Measurements from ENCODE around the gene MAF. TPM values are rescaled to one million over a fixed set of nuclear protein-coding genes. Genes with fewer than 3 reads are reported as not detected.

Gene MAF
- polyA plus RNA-seq, 1 donor (not counting 4 experiments of a cell fraction or from before 2014, with no cell fraction given) = 8.2 TPM

- FAIRE-seq (no peak), DNase-seq (ENCODE audit: low read depth, low spot score) (no peak)
- Histone ChIP-seq H3K27me3 (ENCODE audit: control insufficient read depth, extremely low read depth, insufficient read depth, low read length) (no peaks in the 10 kb centered on the region), H3K4me3 (ENCODE audit: control insufficient read depth in 2 of 3, extremely low read depth in 1 of 3, insufficient read depth in 2 of 3, low read depth in 1 of 3, low read length in 3 of 3) (no peak overlapping the region), H3K4me2 (ENCODE audit: control insufficient read depth, extremely low read depth, insufficient read depth, low read depth, low read length) (no peak overlapping the region), H3K9ac (ENCODE audit: control insufficient read depth, extremely low read depth, insufficient read depth, low read length) (no peak overlapping the region), H3K36me3 (ENCODE audit: control insufficient read depth in 2 of 2, extremely low read depth in 1 of 2, insufficient read depth in 2 of 2, low read length in 2 of 2) (no peaks in the 10 kb centered on the region), H2AFZ (ENCODE audit: control insufficient read depth, low read length) (no peak overlapping the region), H3K9me1 (ENCODE audit: control insufficient read depth, extremely low read depth, insufficient read depth, low read length) (no peaks in the 10 kb centered on the region), H4K20me1 (ENCODE audit: control insufficient read depth, extremely low read depth, insufficient read depth, low read length) (no peaks in the 10 kb centered on the region), H3K4me1 (ENCODE audit: control insufficient read depth, extremely low read depth, insufficient read depth, low read length) (no peaks in the 10 kb centered on the region), H3K27ac (ENCODE audit: control insufficient read depth, insufficient read depth, low read length) (no peak overlapping the region), H3K9me3 (ENCODE audit: control insufficient read depth, low read depth, low read length) (no peaks in the 10 kb centered on the region), H3K79me2 (ENCODE audit: control insufficient read depth, insufficient read depth, low read length) (no peaks in the 10 kb centered on the region)
- dilution Hi-C loops (cut with MboI; ENCODE audit: extremely low pct_ligation_motif_present, low sequenced_read_pairs) = no loop called here
- TF ChIP-seq, protein P1, sequence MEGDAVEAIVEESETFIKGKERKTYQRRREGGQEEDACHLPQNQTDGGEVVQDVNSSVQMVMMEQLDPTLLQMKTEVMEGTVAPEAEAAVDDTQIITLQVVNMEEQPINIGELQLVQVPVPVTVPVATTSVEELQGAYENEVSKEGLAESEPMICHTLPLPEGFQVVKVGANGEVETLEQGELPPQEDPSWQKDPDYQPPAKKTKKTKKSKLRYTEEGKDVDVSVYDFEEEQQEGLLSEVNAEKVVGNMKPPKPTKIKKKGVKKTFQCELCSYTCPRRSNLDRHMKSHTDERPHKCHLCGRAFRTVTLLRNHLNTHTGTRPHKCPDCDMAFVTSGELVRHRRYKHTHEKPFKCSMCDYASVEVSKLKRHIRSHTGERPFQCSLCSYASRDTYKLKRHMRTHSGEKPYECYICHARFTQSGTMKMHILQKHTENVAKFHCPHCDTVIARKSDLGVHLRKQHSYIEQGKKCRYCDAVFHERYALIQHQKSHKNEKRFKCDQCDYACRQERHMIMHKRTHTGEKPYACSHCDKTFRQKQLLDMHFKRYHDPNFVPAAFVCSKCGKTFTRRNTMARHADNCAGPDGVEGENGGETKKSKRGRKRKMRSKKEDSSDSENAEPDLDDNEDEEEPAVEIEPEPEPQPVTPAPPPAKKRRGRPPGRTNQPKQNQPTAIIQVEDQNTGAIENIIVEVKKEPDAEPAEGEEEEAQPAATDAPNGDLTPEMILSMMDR (optimal IDR thresholded peaks at IDR 0.05 in 1 of 3, IDR thresholded peaks at IDR 0.05 in 1 of 3, conservative IDR thresholded peaks at IDR 0.05 in 1 of 3; ENCODE audit: extremely low read depth in 1 of 3, insufficient read depth in 2 of 3, low read length in 3 of 3) = no peak
- no peak for TF ChIP-seq EZH2 (IDR thresholded peaks at IDR 0.05; ENCODE audit: low read length)
Observed at GRCh38 chr16:79571065-79571902, 29.3 kb downstream of the MAF start.

GRCh38 chr16:79564671-79565107 is 35.8 kb downstream of the MAF start:
- Histone ChIP-seq H3K9ac (ENCODE audit: control insufficient read depth, extremely low read depth, insufficient read depth, low read length) (no peak overlapping the region), H3K9me3 (ENCODE audit: control insufficient read depth, low read depth, low read length) (no peaks in the 10 kb centered on the region), H2AFZ (ENCODE audit: control insufficient read depth, low read length) (no peak overlapping the region), H3K9me1 (ENCODE audit: control insufficient read depth, extremely low read depth, insufficient read depth, low read length) (no peaks in the 10 kb centered on the region), H3K27ac (ENCODE audit: control insufficient read depth, insufficient read depth, low read length) (no peak overlapping the region), H3K27me3 (ENCODE audit: control insufficient read depth, extremely low read depth, insufficient read depth, low read length) (no peaks in the 10 kb centered on the region), H3K4me3 (ENCODE audit: control insufficient read depth in 2 of 3, extremely low read depth in 1 of 3, insufficient read depth in 2 of 3, low read depth in 1 of 3, low read length in 3 of 3) (no peak overlapping the region), H3K4me1 (ENCODE audit: control insufficient read depth, extremely low read depth, insufficient read depth, low read length) (no peaks in the 10 kb centered on the region), H3K36me3 (ENCODE audit: control insufficient read depth in 2 of 2, extremely low read depth in 1 of 2, insufficient read depth in 2 of 2, low read length in 2 of 2) (no peaks in the 10 kb centered on the region), H3K79me2 (ENCODE audit: control insufficient read depth, insufficient read depth, low read length) (no peaks in the 10 kb centered on the region), H4K20me1 (ENCODE audit: control insufficient read depth, extremely low read depth, insufficient read depth, low read length) (no peaks in the 10 kb centered on the region), H3K4me2 (ENCODE audit: control insufficient read depth, extremely low read depth, insufficient read depth, low read depth, low read length) (no peak overlapping the region)
- no peak for DNase-seq (ENCODE audit: low read depth, low spot score)
- no peak for TF ChIP-seq EZH2 (IDR thresholded peaks at IDR 0.05; ENCODE audit: low read length)
- TF ChIP-seq, protein P1 (optimal IDR thresholded peaks at IDR 0.05 in 1 of 3, IDR thresholded peaks at IDR 0.05 in 1 of 3, conservative IDR thresholded peaks at IDR 0.05 in 1 of 3; ENCODE audit: extremely low read depth in 1 of 3, insufficient read depth in 2 of 3, low read length in 3 of 3) = no peak
- dilution Hi-C loops (cut with MboI; ENCODE audit: extremely low pct_ligation_motif_present, low sequenced_read_pairs) = no loop called here
- FAIRE-seq = no peak
